OCI-LY3 (cell line): ENCODE data around the gene KCTD17.

Experiments
- H2AFZ ChIP-seq: fragments of 200-600, 300-600 bp; shearing (Covaris generic); 2 replicates; pipeline ENCODE4 v1.6.0; 2014; ENCODE audit warnings: antibody characterized with exemption, low read depth, low read length
- H3K27ac ChIP-seq: fragments of 200-600, 300-600 bp; sonication (generic); 2 replicates; pipeline ENCODE4 v1.5.1; 2014; ENCODE audit warnings: mild to moderate bottlenecking, low read length, moderate library complexity, mixed read lengths
- H3K27me3 ChIP-seq: fragments of 200-600, 300-600 bp; sonication (generic); 2 replicates; pipeline ENCODE4 v1.6.1; 2014; ENCODE audit warnings: low read depth, low read length, mixed read lengths
- H3K36me3 ChIP-seq: fragments of 200-600, 300-600 bp; sonication (generic); replicated peaks from 2 replicates; pipeline ENCODE3; 2014; ENCODE audit warnings: low read depth, low read length, mixed read lengths
- H3K4me1 ChIP-seq: fragments of 300-600, 200-600 bp; sonication (generic); 2 replicates; pipeline ENCODE4 v1.6.1; 2014; ENCODE audit warnings: low read length, mixed read lengths
- H3K4me2 ChIP-seq: fragments of 200-600, 300-600 bp; sonication (generic); 2 replicates; pipeline ENCODE4 v1.6.1; 2014; ENCODE audit warnings: low read length, mixed read lengths
- H3K4me3 ChIP-seq: fragments of 300-600, 200-600 bp; sonication (generic); 2 replicates; pipeline ENCODE4 v1.5.1; 2014; ENCODE audit warnings: antibody characterized with exemption, mild to moderate bottlenecking, low read length, moderate library complexity
- H3K79me2 ChIP-seq: fragments of 300-600, 200-600 bp; shearing (Covaris generic); 2 replicates; pipeline ENCODE4 v1.6.1; 2014; ENCODE audit warnings: mild to moderate bottlenecking, low read length, mixed read lengths
- H3K9ac ChIP-seq: fragments of 300-600, 200-600 bp; shearing (Covaris generic); 2 replicates; pipeline ENCODE4 v1.6.0; 2014; ENCODE audit warnings: mild to moderate bottlenecking, low read length, moderate library complexity
- H3K9me3 ChIP-seq: fragments of 200-600, 300-600 bp; shearing (Covaris generic); 2 replicates; pipeline ENCODE4 v1.6.1; 2014; ENCODE audit warnings: low read length, mixed read lengths; ENCODE audit not compliant: insufficient read depth
- H4K20me1 ChIP-seq: fragments of 200-600, 300-600 bp; sonication (generic); 2 replicates; pipeline ENCODE4 v1.6.1; 2016; ENCODE audit warnings: low read length, mixed read lengths; ENCODE audit not compliant: insufficient read depth
- CTCF ChIP-seq: fragments of 200-600, 300-600 bp; sonication (generic); IDR thresholded peaks from 2 replicates; pipeline ENCODE4 v1.5.1; 2014; ENCODE audit warnings: antibody characterized with exemption, low read length, low read depth
- EZH2phosphoT487 ChIP-seq: fragments of 200-600 bp; shearing (Covaris generic); IDR thresholded peaks from 2 replicates; pipeline ENCODE4 v1.6.1; 2018; ENCODE audit warnings: antibody characterized with exemption, mixed run types, low read depth

KCTD17 gene

GRCh38 chr22:37060801-37061610, 9.5 kb downstream of the KCTD17 start:
- peak overlapping the region; percentile 59 for H3K4me2 ChIP-seq
- TF ChIP-seq CTCF (no peak), EZH2phosphoT487 (no peak)
- H2AFZ ChIP-seq = no peak overlapping the region
- H3K9me3 ChIP-seq = no peaks in the 10 kb centered on the region
- no peaks in the 10 kb centered on the region for H4K20me1 ChIP-seq
- peaks cover 18% of the 10 kb centered on the region for H3K4me1 ChIP-seq
- peaks cover 18% of the 10 kb centered on the region for H3K36me3 ChIP-seq
- H3K9ac ChIP-seq = no peak overlapping the region
- H3K27me3 ChIP-seq = no peaks in the 10 kb centered on the region
- H3K79me2 ChIP-seq = no peaks in the 10 kb centered on the region
- no peak overlapping the region for H3K27ac ChIP-seq
- peak overlapping the region; percentile 25 for H3K4me3 ChIP-seq

GRCh38 chr22:37061611-37062375, 10.3 kb downstream of the KCTD17 start:
- peak overlapping the region; percentile 25 for H3K4me3 ChIP-seq
- H3K79me2 ChIP-seq = no peaks in the 10 kb centered on the region
- H3K27ac ChIP-seq = no peak overlapping the region
- peaks cover 26% of the 10 kb centered on the region for H3K36me3 ChIP-seq
- no peaks in the 10 kb centered on the region for H3K9me3 ChIP-seq
- no peaks in the 10 kb centered on the region for H4K20me1 ChIP-seq
- H2AFZ ChIP-seq = no peak overlapping the region
- H3K9ac ChIP-seq = no peak overlapping the region
- no peaks in the 10 kb centered on the region for H3K27me3 ChIP-seq
- H3K4me2 ChIP-seq = peak overlapping the region; percentile 59
- peaks cover 18% of the 10 kb centered on the region for H3K4me1 ChIP-seq
- TF ChIP-seq EZH2phosphoT487 (no peak), CTCF (no peak)

GRCh38 chr22:37062376-37062675, 10.8 kb downstream of the KCTD17 start:
- no peak for TF ChIP-seq EZH2phosphoT487
- no peak for TF ChIP-seq CTCF
- Histone ChIP-seq H3K27me3 (no peaks in the 10 kb centered on the region), H3K27ac (no peak overlapping the region), H3K4me3 (no peak overlapping the region), H3K9me3 (no peaks in the 10 kb centered on the region), H3K9ac (no peak overlapping the region), H3K4me1 (peaks cover 18% of the 10 kb centered on the region), H2AFZ (no peak overlapping the region), H3K79me2 (no peaks in the 10 kb centered on the region), H3K4me2 (no peak overlapping the region), H3K36me3 (peaks cover 27% of the 10 kb centered on the region), H4K20me1 (no peaks in the 10 kb centered on the region)

- Histone ChIP-seq H3K4me2 (no peak overlapping the region), H3K4me1 (peaks cover 18% of the 10 kb centered on the region), H3K27ac (no peak overlapping the region), H3K9ac (no peak overlapping the region), H4K20me1 (no peaks in the 10 kb centered on the region), H3K79me2 (no peaks in the 10 kb centered on the region), H3K9me3 (no peaks in the 10 kb centered on the region), H3K4me3 (no peak overlapping the region), H3K27me3 (no peaks in the 10 kb centered on the region), H2AFZ (no peak overlapping the region), H3K36me3 (peaks cover 32% of the 10 kb centered on the region)
- TF ChIP-seq EZH2phosphoT487 (no peak), CTCF (no peak)
Measured at GRCh38 chr22:37062702-37063381, 11.3 kb downstream of the KCTD17 start.
